DND-41 (cell line): ENCODE data around the gene MAPKAPK2.

Experiments
- ATAC-seq: fragments of 200-7000 bp; cut with Tn5 transposase; 3 replicates; pipeline ENCODE4 v1.9.1; 2021; ENCODE audit warnings: low read depth; ENCODE audit not compliant: insufficient read depth
- DNase-seq: peaks from one replicate; pipeline ENCODE4 v3.0.0-alpha.2; 2020
- H2AFZ ChIP-seq: 2 replicates; pipeline ENCODE4 v1.6.0; 2012; ENCODE audit warnings: low read depth, low read length
- H3K27ac ChIP-seq: 2 replicates; pipeline ENCODE4 v1.5.1; 2012; ENCODE audit warnings: low read length, inconsistent platforms
- H3K27me3 ChIP-seq: fragments of 200-600 bp; sonication (generic); 2 replicates; pipeline ENCODE4 v1.6.0; 2012; ENCODE audit warnings: low read length, mild to moderate bottlenecking, inconsistent platforms; ENCODE audit not compliant: insufficient read depth, poor library complexity
- H3K36me3 ChIP-seq: 2 replicates; pipeline ENCODE4 v1.5.1; 2012; ENCODE audit warnings: low read length, inconsistent platforms; ENCODE audit not compliant: insufficient read depth
- H3K4me1 ChIP-seq: 2 replicates; pipeline ENCODE4 v1.5.1; 2012; ENCODE audit warnings: mild to moderate bottlenecking, low read length; ENCODE audit not compliant: insufficient read depth
- H3K4me2 ChIP-seq: 2 replicates; pipeline ENCODE4 v1.6.0; 2012; ENCODE audit warnings: mild to moderate bottlenecking, moderate library complexity, low read length, inconsistent platforms; ENCODE audit not compliant: insufficient read depth
- H3K4me3 ChIP-seq, 2 experiments: fragments of 200-600 bp in 1 of 2; shearing (Covaris generic) in 1 of 2; 2 replicates each; pipeline ENCODE4 v1.5.1; 2012 to 2016; ENCODE audit warnings: inconsistent platforms in 2 of 2, low read length in 2 of 2, mild to moderate bottlenecking in 2 of 2, low read depth in 1 of 2, moderate library complexity in 1 of 2
- H3K79me2 ChIP-seq: 2 replicates; pipeline ENCODE4 v1.6.0; 2012; ENCODE audit warnings: low read length, inconsistent platforms; ENCODE audit not compliant: insufficient read depth
- H3K9ac ChIP-seq: 2 replicates; pipeline ENCODE4 v1.6.0; 2012; ENCODE audit warnings: low read depth, mild to moderate bottlenecking, inconsistent platforms, low read length, moderate library complexity
- H3K9me3 ChIP-seq: 2 replicates; pipeline ENCODE4 v1.5.1; 2012; ENCODE audit warnings: low read length, moderate library complexity, mild to moderate bottlenecking, inconsistent platforms; ENCODE audit not compliant: insufficient read depth, severe bottlenecking
- H4K20me1 ChIP-seq: 2 replicates; pipeline ENCODE4 v1.6.0; 2012; ENCODE audit warnings: low read length; ENCODE audit not compliant: insufficient read depth
- EZH2 ChIP-seq: IDR thresholded peaks from 3 replicates; pipeline ENCODE4 v1.6.1; 2012; ENCODE audit warnings: borderline replicate concordance, low read depth, mild to moderate bottlenecking, moderate library complexity, low read length, inconsistent platforms; ENCODE audit not compliant: severe bottlenecking
- TF ChIP-seq, protein P1 (sequence below): IDR thresholded peaks from 2 replicates; pipeline ENCODE4 v1.5.1; 2012; ENCODE audit warnings: borderline replicate concordance, low read length, moderate library complexity, mild to moderate bottlenecking; ENCODE audit not compliant: poor library complexity, severe bottlenecking; ENCODE audit errors: extremely low read depth

Gene MAPKAPK2

GRCh38 chr1:206693029-206693428 lies 8.3 kb downstream of the MAPKAPK2 start:
- Histone ChIP-seq H3K9me3 (no peaks in the 10 kb centered on the region), H3K4me2 (no peak overlapping the region), H3K4me1 (0 out of 2 replicates have a peak, but pooled peaks cover under 1% of the 10 kb centered on the region), H3K4me3 (no peak overlapping the region), H3K36me3 (0 out of 2 replicates have a peak, but pooled peaks cover 3% of the 10 kb centered on the region), H3K79me2 (peaks cover 68% of the 10 kb centered on the region), H2AFZ (no peak overlapping the region), H3K9ac (no peak overlapping the region), H3K27ac (no peak overlapping the region), H3K27me3 (no peaks in the 10 kb centered on the region), H4K20me1 (peaks cover 70% of the 10 kb centered on the region)
- TF ChIP-seq EZH2 = no peak
- TF ChIP-seq, protein P1, sequence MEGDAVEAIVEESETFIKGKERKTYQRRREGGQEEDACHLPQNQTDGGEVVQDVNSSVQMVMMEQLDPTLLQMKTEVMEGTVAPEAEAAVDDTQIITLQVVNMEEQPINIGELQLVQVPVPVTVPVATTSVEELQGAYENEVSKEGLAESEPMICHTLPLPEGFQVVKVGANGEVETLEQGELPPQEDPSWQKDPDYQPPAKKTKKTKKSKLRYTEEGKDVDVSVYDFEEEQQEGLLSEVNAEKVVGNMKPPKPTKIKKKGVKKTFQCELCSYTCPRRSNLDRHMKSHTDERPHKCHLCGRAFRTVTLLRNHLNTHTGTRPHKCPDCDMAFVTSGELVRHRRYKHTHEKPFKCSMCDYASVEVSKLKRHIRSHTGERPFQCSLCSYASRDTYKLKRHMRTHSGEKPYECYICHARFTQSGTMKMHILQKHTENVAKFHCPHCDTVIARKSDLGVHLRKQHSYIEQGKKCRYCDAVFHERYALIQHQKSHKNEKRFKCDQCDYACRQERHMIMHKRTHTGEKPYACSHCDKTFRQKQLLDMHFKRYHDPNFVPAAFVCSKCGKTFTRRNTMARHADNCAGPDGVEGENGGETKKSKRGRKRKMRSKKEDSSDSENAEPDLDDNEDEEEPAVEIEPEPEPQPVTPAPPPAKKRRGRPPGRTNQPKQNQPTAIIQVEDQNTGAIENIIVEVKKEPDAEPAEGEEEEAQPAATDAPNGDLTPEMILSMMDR = no peak
- DNase-seq (no peak), ATAC-seq (no peak)

DNA sequence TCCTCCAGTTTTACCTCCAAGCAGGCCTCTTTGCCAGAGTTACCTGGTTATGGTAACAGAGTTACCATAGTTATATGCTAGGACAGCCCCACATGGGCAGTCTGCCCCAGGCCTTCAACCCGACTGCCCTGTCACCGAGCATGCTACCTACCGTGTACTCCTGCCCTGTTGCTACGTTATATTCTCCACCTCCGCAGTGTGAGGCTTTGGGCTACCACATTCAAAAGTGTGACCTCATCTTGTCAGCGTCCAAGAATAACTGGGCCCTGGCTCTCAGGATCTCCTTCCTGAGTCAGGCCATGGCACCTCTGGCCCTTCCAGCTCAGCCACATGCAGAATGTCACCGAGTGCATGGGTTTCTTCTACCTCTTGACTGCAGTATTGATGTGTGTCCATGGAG lies 8.9 kb downstream of the MAPKAPK2 start:
- TF ChIP-seq, protein P1 = no peak
- no peak for TF ChIP-seq EZH2
- Histone ChIP-seq H3K27me3 (no peaks in the 10 kb centered on the region), H2AFZ (no peak overlapping the region), H3K4me2 (no peak overlapping the region), H3K36me3 (0 out of 2 replicates have a peak, but pooled peaks cover 3% of the 10 kb centered on the region), H3K4me3 (no peak overlapping the region), H3K9ac (no peak overlapping the region), H3K27ac (no peak overlapping the region), H3K79me2 (peaks cover 65% of the 10 kb centered on the region), H3K4me1 (no peaks in the 10 kb centered on the region), H4K20me1 (peaks cover 69% of the 10 kb centered on the region), H3K9me3 (no peaks in the 10 kb centered on the region)
- ATAC-seq (no peak), DNase-seq (no peak)

DNA sequence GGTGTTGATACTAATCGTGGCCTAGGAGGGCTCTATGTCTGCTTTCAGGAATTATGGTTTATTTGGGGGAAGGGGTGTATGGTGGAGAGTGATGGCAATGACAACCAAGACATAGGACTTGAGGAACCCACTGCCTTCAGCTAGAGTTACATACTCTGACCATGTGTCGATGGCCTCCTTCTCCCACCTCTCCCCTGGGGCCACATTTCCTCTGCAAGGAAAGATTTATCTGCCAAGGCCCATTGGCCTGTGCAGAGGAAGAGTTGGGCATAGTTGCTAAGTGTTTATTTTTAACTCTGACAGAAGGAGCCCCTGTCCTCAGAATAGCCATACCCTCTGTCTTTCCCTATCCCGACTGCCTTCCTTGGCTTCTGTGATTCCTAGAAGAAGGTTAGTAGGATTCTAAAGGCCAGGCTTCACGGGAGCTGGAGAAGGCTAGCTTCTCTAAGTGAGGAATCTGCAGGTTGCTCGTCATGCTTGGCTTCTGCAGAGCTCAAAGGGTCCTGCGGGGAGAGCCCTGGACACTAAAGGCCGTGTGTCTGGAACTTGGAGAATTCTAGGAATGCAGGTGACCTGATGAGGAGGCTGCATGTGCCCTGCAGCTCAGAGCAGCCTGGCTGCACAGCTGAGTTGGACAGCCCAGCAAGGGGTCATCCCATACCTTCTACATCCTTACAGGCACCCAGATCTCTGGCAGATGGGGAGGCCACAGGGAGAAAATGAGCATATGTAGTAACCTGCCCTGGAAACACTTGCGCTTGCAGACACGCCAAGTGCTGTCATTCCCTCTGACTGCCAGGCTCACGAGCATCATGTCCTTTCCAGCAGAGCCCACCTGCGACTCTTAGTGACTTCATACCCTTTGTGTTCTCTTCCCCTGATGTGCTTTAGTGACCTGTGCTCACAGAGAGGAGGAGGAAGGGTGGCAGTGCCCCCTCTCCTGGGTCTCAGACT lies 9.7 kb downstream of the MAPKAPK2 start:
- no peaks in the 10 kb centered on the region for H3K27me3 ChIP-seq
- H3K27ac ChIP-seq = no peak overlapping the region
- H3K79me2 ChIP-seq = peaks cover 62% of the 10 kb centered on the region
- TF ChIP-seq, protein P1 = no peak
- TF ChIP-seq EZH2 = no peak
- ATAC-seq = no peak
- H2AFZ ChIP-seq = no peak overlapping the region
- H3K36me3 ChIP-seq = 0 out of 2 replicates have a peak, but pooled peaks cover 3% of the 10 kb centered on the region
- H3K9me3 ChIP-seq = no peaks in the 10 kb centered on the region
- peaks cover 71% of the 10 kb centered on the region for H4K20me1 ChIP-seq
- no peak overlapping the region for H3K4me2 ChIP-seq
- no peak for DNase-seq
- H3K9ac ChIP-seq = no peak overlapping the region
- H3K4me3 ChIP-seq = no peak overlapping the region
- H3K4me1 ChIP-seq = no peaks in the 10 kb centered on the region
